Measurements from ENCODE around the gene DCD.
"Not testable (repeated sequence)": the region's sequence is repeated elsewhere in the genome, so short reads cannot be mapped to it uniquely, and the experiment has no call there.

The DCD gene

GRCh38 chr12:54653025-54653424 lies 4.9 kb upstream of the DCD start:
- no peak for DNase-seq (ENCODE audit: low read depth)

- DNase-seq (ENCODE audit: low read depth) = no peak
These were observed 2.7 kb upstream of the DCD start for GRCh38 chr12:54650889-54651288.

- DNase-seq (ENCODE audit: low read depth) = no peak
These were observed 2.2 kb upstream of the DCD start for GRCh38 chr12:54650409-54650808.

GRCh38 chr12:54649825-54650224 lies 1.7 kb upstream of the DCD start:
- no peak for DNase-seq (ENCODE audit: low read depth)

- no peak for DNase-seq (ENCODE audit: low read depth)
These were observed 6.6 kb downstream of the DCD start for GRCh38 chr12:54641554-54641953.

DNA sequence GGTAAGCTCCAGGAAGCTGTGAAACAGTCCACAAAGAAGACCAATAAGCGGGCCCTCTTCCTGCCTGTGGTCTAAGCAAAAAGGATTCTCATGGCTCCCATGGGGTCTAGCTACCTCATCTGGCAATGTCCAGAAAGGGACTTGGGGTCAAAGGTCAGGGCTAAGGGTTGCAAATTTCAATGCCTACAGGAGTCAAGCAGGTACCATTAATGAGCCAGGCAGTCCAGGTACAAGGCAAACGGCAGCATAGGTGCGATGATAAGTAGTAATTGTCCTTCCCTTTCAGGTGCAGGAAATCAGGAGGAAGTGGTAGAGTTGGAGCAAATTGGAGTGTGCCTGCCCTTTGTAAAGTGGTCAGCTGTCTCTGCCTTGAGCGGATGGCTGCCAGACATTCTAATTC lies 7.1 kb downstream of the DCD start:
- DNase-seq (ENCODE audit: low read depth) = no peak

- DNase-seq (ENCODE audit: low read depth) = not testable (repeated sequence)
These were observed 9.1 kb downstream of the DCD start for GRCh38 chr12:54639112-54639511.

- DNase-seq (ENCODE audit: low read depth) = no peak
These were observed 13.4 kb downstream of the DCD start, which contains the start of gene LACRT for GRCh38 chr12:54634795-54635194. TSS of gene LACRT (minus strand) at chr12:54634895. CDS start at chr12:54634841, 54 bp downstream.

DNA sequence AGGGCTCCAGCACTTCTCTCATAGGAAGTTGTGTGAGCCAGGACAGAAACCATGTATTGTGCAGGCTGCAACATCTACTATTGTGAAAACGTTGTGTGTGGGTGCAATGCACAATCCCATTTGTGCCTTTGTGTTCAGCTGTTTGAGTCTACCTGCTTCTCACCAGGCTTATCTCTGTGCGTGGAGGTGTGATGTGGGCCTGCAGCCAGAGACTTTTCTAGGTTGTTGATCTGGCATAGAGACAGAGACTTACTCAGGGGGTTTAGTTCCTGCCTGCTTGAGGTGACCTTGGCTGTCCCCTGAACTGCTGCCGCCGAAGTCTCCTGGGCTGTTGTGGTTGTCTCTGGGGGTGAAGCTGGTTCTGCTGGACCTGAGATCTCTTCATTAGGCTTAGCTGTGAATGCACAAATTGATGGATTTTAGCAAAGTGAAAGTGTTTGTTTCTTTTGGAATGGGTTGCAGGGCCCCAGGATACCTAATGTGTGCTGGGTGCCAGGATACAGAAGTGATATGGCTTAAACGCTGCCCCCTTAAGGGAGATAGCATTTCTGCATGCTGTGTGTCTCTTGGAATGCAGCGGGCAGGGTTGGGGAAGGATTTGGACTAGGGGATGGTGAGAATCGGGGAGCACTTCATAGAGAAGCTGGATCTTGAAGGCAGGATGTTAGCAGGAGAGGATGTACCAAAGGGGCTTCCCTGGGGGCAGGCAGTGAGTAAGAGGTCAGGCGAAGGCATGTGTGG lies 16.0 kb downstream of the DCD start:
- no peak for DNase-seq (ENCODE audit: low read depth)

- DNase-seq (ENCODE audit: low read depth) = no peak
These were observed 16.6 kb downstream of the DCD start for GRCh38 chr12:54631551-54631950.

DNA sequence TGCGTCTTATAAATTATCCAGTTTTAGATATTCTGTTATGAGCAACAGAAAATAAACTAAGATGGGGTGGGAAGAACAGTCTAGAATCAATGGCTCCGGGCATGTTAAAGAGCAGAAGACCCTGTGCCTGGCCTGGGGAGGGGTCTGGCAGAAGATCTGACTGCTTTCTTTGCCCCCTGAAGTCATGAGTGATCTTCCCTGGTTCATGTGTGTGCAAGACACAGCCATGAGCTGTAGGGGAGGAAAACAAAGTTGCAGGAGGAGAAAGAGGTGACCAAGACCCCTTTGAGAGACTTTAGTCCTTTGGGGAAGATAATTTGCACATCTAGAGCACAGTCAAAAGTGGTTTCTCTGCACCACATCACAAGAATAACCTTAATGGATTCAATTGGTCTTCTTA lies 18.2 kb downstream of the DCD start:
- DNase-seq (ENCODE audit: low read depth) = no peak

DNA sequence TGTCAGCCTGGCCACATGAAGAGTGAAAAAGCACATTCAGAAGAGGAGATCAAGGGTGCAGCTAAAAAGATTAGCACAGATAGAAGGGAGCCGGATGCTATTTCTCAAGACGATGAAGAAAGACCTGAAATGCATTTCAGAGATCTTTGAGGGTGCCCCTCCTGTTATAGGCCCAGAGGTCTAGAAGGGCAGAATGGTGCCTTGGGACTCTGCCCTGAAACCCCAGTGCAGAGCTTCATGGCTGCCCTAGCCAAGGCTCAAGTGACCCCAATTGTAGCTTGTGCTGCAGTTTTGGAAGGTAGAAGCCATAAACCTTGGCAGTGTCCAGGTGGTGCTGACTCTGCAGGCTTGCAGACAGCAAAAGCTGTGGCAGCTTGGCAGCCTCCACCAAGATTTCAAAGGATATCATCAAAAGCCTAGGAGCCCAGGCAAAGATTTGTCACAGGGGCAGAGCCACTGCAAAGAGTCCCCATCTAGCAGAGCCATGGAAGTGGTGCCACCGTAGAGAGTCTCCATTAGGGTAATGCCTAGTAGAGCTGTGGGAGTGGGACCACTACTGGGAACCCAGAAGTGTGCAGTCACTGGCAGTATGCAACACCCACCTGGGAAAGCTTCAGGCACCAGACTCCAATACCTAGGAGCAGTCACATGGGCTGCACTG lies 19.8 kb downstream of the DCD start:
- DNase-seq (ENCODE audit: low read depth) = no peak

DNA sequence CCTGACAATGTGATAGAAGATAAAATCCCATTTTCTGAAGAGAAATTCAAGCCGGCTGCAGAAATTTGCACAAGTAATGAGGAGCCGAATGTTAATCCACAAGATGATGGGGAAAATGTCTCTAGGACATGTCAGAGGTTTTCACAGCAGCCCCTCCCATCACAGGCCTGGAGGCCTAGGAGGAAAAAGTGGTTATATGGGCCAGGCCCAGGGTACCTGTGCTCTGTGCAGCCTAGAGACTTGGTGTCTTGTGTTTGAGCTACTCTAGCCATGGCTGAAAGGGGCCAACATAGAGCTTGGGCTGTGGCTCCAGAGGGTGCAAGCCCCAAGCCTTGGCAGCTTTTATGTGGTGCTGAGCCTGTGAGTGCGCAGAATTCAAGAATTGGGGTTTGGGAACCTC lies 20.9 kb downstream of the DCD start:
- no peak for DNase-seq (ENCODE audit: low read depth)

DNA sequence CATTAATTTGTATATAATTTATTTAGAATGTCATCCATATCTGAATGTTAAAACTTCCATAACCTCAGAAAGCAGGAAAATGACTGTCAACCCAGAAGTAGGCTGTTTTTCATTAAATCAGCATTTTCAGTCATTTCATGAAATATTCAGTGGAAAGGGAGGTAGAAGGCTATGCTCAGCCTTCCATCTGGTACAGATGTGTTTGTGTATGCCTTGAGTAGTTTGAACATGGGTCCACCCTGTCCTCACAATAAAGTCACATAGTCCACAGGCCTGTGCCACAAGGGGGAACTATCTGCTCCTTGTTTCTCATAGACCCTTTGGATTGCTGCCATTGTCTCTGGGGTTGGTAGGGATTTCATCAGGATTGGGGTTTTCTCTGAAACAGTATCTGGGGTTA lies 22.6 kb downstream of the DCD start:
- no peak for DNase-seq (ENCODE audit: low read depth)

DNA sequence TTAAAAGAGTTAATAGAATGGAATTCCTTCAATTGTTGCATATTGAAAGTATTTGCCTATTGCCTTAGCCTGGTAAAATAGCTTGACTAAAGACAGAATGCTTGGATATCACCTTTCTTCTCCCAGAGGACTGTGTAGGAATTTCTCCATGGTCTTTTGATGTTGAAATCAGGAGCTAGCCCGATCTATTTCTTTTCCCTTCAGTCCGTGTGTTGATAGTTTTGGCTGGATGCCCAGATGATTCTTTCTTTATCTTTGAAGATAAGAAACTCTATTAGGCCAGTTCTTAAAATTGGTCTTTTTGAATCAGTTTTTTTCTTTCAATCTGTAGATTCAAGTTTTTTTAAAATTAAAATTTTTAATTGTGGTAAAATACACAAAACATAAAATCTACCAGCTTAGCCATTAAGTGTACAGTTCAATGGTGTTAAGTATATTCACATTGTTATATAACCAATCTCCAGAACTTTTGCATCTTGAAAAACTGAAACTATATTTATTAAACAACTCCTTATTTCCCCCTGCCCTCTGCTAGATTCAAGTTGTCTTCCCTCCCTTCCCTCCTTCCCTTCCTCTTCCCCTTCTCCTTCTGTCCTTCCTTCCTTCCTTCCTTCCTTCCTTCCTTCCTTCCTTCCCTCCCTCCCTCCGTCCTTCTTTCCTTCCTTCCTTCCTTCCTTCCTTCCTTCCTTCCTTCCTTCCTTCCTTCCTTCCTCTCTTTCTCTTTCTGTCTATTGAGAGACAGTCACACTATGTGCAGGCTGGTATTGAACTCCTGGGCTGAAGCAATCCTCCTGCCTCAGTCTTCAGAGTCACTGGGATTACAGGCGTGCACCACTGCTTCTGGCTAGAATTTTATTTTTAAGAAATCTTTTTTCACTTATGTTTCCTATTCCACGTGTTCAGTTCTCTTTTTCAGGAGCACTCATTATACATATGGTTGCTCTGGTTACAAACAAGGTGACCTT lies 23.6 kb downstream of the DCD start:
- no peak for DNase-seq (ENCODE audit: low read depth)

DNA sequence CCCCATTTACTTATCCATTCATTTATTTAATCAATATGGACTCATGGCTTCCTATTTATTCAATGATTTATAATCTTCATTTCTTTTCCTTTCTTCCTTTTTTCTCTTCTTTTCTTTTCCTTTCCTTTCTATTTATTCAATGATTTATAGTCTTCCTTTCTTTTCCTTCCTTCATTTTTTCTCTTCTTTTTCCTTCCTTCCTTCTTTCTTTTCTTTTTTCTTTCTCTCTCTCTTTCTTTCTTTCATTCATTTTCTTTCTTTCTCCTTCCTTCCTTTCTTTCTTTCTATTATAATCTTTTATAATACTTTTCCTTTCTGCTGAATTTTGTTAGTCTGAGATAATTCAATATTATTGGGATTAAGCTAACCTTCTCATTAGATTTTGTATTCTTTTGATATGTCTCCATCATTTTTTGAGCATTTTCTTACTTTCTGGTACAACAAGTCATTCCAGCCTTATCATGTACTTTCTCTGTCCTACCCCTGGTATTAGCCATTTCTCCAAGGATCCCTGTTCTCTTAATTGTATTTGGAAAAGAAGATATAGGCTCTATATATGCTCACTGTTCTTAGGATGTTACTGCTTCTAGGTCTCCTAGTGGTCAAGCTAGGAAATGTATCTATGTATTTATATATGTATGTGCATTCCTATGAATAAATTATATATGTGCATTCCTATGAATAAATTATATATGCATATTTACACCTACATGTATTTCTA lies 25.5 kb downstream of the DCD start:
- DNase-seq (ENCODE audit: low read depth) = no peak

- DNase-seq (ENCODE audit: low read depth) = no peak
These were observed 31.1 kb downstream of the DCD start for GRCh38 chr12:54616933-54617680.

DNA sequence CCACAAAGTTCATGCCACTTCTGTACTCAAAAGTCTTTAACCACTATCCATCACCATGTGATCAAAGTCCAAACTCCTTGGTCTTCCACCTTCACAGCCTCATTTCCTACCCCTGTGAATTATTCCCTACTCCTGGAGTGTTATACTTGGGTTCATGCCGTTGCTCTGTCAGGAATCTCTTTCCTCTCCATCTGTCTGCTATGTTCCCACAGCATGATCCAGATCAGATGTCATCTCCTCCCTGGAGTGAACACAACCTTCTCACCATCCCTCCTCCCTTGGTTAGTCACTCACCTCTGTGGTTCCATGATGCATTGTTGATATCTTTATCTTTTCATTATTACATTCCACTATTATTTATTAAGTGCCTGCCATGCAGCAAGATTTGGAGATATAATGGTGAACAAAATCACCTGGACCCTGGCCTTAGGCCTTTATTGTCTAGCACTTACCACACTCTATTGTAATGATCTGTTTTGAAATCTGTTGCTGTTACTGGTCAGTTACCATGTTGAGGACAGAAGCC lies 35.9 kb downstream of the DCD start:
- DNase-seq (ENCODE audit: low read depth) = no peak

DNA sequence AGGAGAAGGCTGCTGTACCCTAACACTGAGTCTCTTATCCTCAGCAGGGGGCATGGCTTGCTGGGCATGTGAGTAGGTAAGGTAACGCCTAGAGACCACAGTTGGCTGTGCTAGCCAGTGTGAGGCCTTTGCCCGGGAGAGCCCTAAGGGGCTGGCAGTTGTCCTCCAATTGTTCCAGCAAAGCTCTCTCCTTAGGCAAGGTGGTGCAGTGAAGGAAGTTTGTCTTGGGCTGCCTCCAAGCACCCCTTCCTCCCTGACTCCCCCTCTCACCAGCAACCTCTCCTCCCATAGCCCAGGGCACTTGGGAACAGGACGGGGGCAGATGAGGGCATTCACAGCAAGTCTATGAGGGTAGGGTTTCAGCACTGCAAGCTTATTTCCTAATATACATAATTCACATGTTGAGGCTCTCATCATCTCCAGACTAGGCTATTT lies 36.4 kb downstream of the DCD start:
- no peak for DNase-seq (ENCODE audit: low read depth)

- no peak for DNase-seq (ENCODE audit: low read depth)
These were observed 39.4 kb downstream of the DCD start for GRCh38 chr12:54608769-54609168.

- no peak for DNase-seq (ENCODE audit: low read depth)
These were observed 40.0 kb downstream of the DCD start for GRCh38 chr12:54608156-54608555.
